ENCODE measurements around the gene HMGA1.

DNA sequence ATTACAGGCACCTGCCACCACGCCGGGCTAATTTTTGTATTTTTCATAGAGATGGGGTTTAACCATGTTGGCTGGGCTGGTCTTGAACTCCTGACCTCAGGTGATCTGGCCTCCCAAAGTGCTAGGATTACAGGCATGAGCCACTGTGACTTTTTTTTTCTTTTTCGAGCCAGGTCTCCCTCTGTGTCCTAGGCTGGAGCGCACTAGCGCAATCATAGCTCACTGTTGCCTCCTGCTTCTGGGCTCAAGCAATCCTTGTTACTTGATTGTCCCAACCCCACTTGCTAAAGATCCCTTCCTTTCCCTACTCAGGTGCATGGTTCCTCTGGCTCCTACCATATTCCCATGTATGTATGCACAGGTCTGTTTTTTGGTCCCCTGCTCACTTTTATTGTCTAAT lies 39.5 kb downstream of the HMGA1 start:
- TF ChIP-seq, protein P1, sequence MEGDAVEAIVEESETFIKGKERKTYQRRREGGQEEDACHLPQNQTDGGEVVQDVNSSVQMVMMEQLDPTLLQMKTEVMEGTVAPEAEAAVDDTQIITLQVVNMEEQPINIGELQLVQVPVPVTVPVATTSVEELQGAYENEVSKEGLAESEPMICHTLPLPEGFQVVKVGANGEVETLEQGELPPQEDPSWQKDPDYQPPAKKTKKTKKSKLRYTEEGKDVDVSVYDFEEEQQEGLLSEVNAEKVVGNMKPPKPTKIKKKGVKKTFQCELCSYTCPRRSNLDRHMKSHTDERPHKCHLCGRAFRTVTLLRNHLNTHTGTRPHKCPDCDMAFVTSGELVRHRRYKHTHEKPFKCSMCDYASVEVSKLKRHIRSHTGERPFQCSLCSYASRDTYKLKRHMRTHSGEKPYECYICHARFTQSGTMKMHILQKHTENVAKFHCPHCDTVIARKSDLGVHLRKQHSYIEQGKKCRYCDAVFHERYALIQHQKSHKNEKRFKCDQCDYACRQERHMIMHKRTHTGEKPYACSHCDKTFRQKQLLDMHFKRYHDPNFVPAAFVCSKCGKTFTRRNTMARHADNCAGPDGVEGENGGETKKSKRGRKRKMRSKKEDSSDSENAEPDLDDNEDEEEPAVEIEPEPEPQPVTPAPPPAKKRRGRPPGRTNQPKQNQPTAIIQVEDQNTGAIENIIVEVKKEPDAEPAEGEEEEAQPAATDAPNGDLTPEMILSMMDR (IDR thresholded peaks at IDR 0.05): no peak
- TF ChIP-seq POLR2A (IDR thresholded peaks at IDR 0.05) (no peak), POLR2AphosphoS5 (IDR thresholded peaks at IDR 0.05) (no peak), EP300 (IDR thresholded peaks at IDR 0.05) (no peak)

Measured in upper lobe of left lung (tissue), 4 donors.